Amygdala (tissue), 56 donors: ENCODE data around the gene C1orf94.

Experiments
- DNase-seq, 56 donors: peaks; one replicate each; lab custom pipeline; 2025; lab: John Stamatoyannopoulos, UW

C1orf94 gene, protein sequence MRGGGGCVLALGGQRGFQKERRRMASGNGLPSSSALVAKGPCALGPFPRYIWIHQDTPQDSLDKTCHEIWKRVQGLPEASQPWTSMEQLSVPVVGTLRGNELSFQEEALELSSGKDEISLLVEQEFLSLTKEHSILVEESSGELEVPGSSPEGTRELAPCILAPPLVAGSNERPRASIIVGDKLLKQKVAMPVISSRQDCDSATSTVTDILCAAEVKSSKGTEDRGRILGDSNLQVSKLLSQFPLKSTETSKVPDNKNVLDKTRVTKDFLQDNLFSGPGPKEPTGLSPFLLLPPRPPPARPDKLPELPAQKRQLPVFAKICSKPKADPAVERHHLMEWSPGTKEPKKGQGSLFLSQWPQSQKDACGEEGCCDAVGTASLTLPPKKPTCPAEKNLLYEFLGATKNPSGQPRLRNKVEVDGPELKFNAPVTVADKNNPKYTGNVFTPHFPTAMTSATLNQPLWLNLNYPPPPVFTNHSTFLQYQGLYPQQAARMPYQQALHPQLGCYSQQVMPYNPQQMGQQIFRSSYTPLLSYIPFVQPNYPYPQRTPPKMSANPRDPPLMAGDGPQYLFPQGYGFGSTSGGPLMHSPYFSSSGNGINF

DNA sequence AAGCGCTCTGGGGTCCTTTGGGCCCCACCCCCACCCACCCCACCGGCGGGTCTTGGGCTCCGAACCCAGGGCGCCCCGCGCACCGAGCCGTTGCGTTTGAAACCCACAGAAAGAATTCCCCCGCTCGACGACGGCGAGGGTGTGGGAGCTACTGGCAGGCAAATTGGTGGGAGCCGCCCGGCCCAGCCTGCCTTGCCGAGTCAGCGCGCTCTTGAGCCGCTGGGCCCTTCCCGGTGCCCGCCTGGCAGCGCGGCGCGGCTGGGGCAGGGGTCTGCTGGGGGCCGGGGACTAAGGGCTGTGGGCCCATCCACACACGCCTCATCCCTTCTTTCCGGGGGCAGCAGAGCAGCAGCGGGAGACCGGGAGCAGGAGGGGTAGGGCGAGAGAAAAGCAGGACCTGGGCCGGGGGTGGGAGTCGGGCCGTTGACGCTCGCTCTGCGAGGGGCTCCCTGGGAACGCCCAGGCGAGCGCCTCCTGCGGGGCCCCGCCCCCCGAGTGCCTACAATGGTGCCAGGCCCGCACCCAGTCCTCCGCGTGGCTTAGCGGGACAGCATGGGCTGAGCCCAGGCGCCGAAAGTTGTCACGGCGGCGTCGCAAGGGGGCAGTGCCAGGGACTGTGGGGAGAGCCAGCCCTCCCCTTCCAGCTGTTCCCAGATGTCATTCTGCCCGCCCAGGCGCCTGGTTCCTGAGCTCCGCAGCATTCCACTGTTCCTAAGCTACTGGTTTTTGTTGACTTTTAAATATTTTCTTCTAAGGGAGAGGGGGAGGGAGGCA is at the start of gene C1orf94:
Gene C1orf94, plus strand, starts transcription at position 78 of the 774 bp plus-strand sequence. CDS start 883 bp downstream, outside the sequence.
- DNase-seq = peak in 16 of 56 donors; percentile 1 to 58 (median 13)

DNA sequence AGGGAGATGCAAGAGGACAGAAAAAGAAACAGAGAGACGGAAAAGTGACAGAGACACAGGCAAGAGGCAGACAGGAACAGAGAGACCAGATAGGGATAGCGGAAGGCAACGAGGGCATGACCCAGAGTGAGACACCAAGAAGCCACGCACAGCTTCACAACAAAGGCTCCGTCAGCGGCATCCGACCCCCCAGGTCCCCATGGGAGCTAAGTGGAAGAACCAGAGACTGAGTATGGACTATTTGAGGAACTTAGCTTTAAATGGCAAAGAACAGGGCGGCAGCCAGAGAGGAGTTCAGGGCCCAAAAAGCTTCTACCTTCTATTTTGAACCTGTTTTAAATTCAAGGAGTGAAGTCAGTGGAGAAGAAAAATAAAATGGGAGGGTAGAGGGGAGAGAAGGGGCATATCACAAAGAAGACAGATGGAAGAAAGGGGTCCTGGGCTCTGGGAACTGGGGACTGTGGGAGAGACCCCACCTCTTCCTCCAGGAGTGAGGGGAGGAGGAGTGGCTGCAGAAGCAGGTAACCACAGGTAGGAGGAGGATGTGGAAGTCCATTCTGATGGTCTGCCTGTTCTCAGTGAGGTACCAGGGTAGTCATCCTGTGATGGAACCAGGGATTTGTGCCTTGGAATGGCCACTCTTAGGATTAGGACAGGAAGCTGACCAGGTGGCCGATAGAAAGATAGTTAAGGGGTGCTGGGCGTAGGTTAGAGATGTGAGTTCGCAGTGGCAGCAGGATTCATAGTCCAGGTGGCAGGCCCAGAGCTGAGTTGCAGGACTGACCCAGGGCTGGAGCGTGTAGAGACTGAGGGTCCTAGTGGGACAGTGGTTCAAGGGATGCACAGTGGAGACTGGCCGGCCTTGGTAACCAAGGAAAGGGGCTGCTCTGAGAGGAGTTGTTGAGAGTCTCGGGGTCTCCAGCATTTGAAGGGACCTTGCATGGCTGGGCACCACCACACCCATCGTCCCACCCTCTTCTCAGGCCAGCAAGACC is 49.4 kb upstream of the C1orf94 start:
- DNase-seq = no peak

DNA sequence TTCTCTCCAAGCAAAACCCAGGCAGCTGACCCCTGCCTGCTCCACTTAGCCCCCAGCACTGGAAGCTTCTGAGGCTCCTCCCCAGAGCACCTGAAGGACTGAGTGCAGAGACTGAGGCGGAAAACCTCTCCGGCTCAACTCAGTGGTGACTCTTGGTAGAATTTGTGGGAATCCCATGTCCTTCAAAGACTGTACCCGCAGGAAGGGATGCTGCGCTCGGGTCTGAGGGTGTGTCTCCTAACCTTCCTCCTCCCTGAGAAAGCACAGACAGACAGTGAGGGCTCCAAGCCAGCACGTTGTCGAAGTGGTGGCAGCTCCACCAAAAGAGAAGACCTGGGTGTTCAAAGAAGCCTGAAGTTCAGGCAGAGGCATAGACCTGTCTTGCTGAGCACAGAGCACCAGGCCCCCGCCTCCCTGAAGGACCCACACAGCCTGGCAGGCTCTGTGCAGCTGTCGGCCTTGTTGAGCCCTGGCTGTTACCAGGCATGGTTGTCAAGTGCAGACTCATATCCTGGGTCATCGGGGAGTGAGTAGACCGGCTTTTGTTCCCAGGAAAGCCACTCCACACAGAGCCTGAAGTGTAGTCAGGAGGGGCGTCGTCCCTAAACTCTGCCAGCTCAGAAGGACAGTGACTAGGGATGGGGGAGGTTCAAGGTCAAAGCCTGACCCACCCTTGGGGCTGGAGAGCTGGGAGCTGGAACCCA is 48.4 kb upstream of the C1orf94 start:
- DNase-seq = no peak

DNA sequence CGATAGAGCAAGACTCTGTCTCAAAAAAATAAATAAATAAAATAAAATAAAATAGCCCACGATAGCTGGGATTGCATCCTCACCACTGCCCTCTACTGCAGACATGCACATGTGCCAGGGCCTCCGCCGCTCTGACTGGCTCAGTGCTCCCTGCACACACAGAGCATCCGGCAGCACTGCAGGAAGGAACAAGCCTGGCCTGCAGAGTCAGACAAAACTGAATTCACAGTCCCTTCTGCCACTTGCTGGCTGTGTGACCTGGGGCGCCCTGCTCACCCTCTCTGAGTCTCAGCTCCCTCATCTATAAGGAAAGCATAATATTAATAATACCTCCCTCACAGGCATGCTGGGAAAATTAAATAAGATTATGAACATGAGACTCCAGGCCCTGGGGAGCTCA is 47.1 kb upstream of the C1orf94 start:
- no peak for DNase-seq

DNA sequence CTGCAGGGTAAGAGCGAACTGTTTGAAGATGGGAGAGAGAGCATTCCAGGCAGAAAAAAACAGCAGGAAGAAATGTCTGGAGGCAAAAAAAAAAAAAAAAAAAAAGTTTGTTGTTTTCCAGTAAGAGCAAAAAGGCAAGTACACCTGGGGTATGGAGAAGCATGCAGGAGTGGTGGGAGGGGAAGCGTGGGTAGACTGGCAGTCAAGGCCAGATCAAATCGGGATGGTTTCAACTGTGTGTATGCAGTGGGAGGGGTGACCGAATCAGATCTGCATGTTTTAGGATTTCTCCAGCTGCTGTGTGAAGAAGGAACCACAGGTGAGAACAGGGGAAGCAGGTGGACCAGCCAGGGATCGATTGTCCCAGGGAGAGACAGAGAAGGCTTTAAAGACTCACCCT is 46.4 kb upstream of the C1orf94 start:
- DNase-seq = no peak

DNA sequence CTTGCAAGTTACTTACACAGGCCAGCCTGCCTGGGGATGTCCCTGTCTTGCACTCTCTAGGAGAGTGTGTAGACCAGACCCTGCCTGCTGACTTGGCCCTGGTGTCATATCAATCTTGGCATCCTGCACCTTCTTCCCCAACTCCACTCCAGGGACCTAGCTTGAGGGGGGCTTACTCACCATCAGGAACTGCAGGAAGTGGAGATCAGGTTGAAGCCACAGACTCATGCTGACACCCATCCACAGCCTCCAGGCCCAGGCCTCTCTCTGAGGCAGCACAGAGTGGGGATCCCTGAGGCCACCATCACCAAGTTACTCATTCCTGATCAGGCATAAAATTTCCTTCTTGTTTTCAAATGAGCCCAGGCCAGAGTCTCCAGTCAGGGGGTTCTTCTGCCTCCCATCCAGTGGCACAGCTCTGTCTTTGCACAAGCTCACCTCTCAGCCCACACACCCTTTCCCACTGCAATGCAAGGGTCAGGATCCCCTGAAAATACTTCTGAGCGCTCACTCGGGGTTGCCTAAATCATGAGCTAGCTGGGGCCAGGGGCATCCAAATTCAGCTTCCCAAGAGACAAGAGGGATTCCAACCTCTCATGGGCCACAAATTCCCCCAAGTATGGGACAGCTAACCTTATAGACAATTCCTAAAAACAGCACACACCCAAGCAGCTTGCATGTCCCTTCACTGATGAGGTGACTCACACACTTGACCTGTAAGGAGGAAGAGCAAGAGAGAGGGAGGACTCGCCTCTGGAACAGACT is 45.1 kb upstream of the C1orf94 start:
- DNase-seq = no peak

DNA sequence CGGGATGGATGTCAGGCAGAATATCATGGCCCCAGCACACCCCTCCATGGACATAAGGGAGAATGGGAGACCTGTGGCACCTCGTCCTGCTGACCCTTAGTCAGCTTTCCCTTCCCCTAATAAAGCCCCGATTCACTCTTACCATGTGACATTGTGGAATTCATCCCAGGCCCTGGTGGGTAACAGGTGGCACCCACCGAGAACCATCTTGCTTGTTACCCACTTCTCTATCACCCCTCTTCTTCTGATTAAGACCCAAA is 44.6 kb upstream of the C1orf94 start:
- no peak for DNase-seq

DNA sequence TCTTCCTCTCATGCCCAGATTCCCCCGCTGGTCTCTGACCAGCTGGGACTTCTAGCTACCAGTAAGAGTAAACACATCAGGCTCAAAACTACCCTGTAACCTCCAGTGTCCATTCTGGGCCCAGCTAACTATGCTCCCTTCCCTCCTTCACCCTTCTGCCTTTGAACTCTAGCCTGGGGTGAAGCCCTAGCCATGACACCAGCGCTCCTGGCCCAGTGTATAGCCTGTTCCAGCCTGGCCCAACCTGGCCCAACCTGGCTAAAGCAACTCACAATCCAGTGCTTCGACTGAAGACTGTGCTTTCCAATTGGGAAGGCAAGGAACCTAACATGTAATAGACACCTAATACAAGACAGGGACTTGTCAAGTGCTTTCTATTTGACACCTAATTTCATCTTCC is 39.3 kb upstream of the C1orf94 start:
- no peak for DNase-seq

DNA sequence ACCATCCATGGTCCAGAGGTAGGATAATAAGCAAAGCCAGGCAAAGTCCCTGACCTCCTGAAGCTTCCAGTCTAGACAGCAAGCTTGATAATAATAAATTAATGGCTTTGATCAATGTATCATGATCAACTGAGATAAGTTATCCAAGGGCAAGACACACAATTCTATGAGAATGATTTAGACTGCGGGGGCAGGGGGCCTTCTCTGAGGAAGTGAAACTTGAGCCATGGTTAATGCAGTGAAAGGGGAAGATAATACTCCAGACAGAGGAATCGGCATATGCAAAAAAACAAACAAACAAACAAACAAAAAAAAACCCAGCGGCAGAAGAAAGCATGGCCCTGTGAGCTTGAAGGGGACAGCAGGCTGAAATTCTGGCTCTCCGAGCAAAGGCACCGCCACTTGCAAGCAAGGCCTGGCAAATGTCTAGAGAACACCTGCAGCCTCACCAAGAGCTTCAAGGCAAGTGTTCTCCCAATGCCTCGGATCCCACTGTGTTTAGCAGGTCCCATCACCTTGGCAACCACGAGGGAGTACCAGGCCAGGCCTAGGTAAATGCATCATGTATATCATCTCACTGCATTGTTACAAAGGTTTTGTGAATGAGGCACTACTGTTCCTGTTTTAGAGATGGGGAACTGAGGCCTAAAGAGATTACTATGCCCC is 36.6 kb upstream of the C1orf94 start:
- DNase-seq = no peak

DNA sequence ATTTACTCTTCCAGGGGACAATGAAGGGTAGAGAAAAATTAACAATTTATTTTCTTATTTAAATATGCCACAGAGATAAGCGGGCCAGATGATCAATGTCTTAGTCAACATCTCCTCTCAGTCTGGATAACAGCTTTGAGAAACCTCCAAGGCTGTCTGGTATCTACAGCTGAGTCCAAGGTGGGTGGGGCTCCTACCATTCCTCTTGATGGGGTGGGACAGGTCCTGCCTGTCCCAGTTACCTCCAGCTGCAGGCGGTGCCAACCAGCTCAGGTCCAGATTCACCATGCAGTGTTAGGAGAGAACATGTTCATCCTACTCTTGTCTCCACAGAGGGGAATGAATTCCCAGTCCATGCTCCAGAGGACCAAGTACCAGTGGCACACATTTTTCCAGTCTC is 32.7 kb upstream of the C1orf94 start:
- no peak for DNase-seq

DNA sequence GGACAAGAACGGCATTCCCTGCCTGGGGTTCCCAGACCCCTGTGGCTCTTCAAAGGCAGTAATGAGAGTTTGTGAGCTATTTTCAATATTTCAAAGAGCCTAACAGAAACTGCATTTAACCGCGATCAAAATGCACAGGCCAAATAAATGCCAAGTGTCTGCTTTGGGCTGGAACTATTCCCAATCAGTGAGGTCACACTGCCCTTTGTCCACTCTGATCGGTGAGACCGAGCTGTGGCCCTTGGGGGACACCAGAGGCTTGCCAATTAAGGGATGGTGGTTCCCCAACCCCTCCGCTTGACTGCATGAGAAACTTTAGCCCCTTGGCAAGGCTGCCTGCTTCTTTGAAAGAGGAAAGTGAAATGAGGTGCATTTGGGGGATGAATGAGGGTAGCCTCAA is 31.9 kb upstream of the C1orf94 start:
- peak in 3 of 56 donors; percentile 3 to 35 (median 5) for DNase-seq

DNA sequence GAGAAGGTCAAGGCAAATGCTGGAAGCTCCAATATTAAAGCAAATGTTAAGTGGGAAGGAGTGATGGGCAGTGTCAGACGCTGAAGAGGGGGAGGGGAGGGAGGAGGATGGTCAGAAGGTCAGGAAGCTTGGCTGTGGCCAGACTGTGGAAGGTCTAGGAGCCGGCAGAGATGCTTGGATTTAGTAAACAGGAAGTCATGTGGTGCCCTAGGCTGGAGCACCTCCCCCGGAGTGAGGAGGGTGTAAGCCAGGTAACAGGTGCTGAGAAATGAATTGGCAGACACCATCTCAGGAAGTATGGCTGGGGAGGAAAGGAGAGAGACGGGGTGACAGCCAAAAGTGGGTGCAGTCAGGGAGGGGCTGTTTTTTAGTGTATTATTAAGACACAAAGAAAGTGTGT is 29.4 kb upstream of the C1orf94 start:
- DNase-seq = no peak

DNA sequence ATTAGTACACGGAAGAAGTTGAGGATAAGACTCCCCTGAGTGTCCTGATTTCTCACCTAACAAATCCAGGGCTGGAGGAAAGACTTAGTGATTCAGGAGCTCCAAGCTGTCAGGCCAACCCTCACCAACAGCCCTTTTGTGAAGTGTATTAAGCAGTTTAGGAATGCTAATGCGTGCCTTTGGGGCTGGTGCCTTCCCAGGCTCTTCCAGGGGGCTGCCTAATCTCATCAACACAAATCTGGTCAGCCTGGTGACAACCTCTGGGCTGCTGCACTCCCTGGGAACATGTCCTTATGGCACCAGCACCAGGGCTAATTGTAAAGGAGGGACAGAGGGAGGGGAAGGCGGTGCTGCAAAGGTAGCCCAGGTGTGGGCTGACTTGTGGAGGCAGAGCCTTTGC is 27.2 kb upstream of the C1orf94 start:
- DNase-seq = no peak

DNA sequence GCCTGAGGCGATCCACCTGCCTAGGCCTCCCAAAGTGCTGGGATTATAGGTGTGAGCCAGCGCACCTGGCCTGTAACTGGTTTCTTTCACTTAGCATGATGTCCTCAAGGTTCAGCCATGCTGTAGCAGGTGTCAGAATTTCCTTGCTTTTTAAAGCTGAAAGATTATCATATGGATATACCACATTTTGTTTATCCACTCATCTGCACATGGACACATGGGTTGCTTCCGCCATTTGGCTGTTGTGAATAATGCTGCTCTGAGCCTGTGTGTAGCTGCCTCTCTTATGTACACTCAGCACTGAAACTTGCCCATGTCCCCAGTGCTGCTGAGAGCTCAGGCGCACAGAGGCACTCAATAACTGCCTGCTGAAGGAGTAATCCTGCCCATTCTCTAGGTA is 23.5 kb upstream of the C1orf94 start:
- DNase-seq = no peak

DNA sequence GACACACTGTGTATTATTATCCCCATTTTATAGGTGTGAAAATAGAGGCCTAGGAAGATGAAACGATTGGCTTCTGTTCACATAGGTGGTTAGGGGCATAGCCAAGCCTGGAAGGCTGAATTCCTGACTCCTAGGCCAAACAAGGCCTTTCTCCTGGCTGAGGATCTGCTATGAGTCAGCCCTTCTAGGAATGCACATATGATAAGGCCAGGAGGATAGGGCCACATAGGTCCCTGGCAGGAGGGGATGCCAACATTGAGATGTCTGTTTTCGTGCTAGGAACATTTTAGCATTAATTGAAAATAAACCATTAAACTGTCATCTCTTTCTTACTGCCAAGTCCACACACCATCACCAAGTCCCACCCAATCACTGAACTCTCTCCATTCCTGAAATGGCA is 20.8 kb upstream of the C1orf94 start:
- DNase-seq = no peak

DNA sequence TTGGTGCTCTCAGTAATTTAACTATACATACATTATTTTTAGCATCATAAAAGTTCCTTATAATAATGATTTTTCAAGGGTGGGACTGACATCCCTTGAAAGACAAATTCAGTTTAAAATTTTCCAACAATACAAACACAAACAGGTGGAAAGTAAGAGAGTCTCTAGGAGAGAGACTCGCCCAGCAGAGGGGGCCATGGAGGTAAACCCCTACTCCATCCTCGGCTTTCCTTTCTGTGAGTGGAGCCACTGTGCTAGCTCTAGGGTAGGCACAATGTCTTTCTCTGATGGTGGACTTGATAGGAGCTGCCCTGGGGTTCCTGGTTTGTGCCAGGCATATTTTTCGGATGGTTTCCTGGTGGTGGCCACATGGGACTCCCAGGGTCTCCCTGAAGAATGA is 20.0 kb upstream of the C1orf94 start:
- no peak for DNase-seq

DNA sequence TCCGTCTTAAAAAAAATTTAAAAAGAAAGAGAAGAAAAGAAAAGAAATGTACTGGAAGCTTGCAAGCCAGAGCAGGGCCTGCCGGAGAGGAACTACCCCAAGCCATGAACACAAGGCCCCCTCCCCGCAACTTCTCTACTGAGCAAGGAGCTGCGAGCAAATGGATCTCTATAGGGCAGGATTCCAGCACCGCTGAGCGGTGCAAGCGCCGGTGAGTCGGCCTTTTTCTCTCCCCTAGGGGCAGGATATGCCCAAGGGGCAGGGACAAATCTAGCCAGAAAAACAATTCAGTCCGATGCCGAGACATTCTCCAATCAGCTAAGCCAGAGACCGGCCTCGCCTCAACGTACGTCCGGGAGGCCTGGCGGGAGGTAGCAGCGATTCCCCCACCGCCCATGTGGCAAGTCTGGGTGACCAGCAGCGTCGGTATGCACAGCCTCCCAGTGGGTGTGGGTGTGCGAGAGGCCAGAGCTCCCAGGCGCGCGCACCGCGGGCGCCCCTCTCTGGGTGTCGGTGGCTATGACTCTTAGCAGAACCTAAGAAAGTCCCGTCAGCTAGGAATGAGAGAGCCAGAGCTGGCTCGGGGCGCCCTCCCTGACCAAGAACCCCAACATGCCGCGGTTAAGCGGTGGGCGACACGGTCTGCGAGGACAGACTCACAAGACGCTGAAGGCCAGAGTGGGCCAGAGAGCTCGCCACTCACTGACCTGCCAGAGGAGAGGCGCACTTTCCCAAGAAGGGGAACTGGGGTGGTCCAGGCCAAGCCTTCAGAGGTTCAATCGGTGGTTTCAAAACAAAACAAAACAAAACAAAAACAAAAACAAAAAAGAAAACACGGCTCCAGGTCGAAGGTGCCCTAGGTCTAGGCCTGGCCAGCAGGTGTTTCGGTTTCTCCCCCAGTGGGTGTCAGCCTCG is 13.6 kb upstream of the C1orf94 start:
- peak; percentile 26 to 89 (median 69) for DNase-seq
